HG03045 (cell line): ENCODE results near the gene DXO.

ENCODE experiments used
- ATAC-seq: cut with Tn5 transposase; IDR thresholded peaks from one replicate; pipeline ENCODE4 v1.9.1; 2021; ENCODE audit warnings: mild to moderate bottlenecking, moderate library complexity; ENCODE audit not compliant: unreplicated experiment

DXO gene

GRCh38 chr6:31958741-31959739 is 12.9 kb downstream of the DXO start, which contains the start of the genes NELFE and SKIC2:
Gene NELFE, minus strand, starts transcription at chr6:31958971. Its CDS starts 525 bp downstream, at chr6:31958446.
Gene SKIC2, plus strand, starts transcription at chr6:31959175. Its CDS starts 18 bp downstream, at chr6:31959193.
- peak; percentile 91 for ATAC-seq

- no peak for ATAC-seq
Observed at GRCh38 chr6:31958412-31958740, 13.6 kb downstream of the DXO start.

GRCh38 chr6:31956796-31957195 is 15.1 kb downstream of the DXO start:
- no peak for ATAC-seq

DNA sequence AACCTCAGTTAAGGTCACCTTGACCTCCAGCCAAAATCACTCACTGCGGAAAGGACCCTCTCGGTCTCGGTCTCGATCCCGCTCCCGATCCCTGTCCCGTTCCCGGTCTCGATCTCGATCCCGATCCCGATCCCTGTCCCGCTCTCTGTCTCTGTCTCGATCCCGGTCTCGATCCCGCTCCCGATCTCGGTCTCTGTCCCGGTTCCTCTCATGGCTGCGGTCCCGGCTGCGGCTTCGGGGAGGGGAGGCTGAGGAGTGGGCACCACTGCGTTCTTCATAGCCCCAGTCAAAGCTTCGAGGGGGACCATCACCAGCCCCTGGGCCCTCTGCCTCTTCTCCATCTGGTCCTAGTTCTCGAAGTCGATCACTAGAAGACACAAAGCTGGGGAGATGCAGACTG is 17.4 kb downstream of the DXO start:
- no peak for ATAC-seq

DNA sequence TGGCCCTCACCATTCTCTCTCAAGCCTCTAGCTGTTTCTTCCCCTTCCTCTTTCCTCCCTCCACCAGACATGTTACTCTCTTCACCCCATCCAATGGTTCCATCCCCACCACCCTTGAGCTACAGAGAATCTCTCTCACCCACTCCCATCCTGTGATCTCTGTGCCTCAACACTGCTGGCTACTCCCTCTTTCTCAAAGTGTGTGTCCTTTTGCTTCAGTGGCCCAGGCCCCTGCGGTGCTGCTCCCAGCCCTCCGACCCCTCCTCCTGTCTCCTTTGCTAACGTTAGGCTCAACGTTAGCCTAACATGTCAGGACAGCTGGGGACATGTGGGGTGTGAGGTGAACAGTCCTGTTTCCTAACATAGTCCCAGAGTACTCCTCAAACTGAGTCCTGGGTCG is 19.0 kb downstream of the DXO start:
- no peak for ATAC-seq

DNA sequence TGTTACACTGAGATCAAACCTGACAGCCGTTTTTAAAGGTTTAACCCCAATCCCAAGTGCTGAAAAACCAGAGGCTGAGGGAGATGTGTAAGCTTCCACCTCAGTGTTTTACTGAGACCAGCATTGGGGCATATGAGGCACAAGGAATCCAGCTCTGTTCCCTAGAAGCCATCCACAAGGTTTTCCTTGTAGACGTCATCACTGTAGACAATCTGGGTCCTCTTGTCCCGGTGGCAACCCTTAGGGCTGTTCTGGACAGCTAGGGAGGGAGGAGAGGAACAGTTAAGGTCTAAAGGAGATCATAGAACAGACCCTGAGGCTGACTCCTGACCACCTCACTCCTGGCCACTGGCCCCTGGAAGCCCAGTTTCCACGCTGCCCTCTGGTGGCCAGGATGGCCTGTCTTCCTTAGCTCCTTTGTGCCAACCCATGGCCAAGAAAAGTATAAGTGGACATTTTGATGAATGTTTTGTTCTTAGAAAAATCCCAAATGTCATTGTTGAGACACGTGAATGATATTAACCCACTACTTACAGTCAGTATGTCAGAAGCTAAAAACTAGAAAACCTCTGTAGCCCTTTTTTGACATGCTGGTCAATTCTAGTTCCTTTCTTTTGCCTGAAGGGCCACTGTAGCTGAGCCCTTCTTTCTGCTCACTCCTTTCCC is 19.7 kb downstream of the DXO start:
- no peak for ATAC-seq

DNA sequence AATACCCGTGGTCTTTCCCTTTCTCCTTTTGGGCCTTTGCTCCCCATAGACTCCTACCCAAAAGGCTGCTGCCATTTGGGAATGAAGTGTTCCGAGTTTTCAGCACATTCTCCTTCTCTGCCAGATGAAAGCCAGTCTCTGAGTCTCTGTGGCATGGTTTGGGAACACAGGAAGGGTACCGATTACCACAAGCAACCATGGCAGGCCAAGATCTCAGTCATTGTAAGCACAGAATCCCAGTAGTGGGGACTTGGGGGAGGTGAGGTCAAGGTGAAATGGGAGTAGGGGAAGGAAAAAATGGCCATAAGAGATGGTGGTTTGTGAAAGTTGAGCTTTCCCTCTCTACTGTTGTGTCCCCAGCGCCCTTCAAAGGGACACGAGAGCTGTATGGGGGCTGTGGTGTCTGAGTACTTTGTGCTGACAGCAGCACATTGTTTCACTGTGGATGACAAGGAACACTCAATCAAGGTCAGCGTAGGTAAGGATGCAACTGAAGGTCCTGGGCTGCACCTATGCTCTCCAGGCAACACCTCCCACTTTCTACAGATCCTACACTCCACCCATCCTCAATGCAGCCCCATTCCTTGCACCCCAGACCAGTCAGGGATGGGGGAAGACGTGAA is 21.9 kb downstream of the DXO start:
- ATAC-seq, result no peak

- ATAC-seq, result no peak
Observed at GRCh38 chr6:31948753-31949413, 23.1 kb downstream of the DXO start.

DNA sequence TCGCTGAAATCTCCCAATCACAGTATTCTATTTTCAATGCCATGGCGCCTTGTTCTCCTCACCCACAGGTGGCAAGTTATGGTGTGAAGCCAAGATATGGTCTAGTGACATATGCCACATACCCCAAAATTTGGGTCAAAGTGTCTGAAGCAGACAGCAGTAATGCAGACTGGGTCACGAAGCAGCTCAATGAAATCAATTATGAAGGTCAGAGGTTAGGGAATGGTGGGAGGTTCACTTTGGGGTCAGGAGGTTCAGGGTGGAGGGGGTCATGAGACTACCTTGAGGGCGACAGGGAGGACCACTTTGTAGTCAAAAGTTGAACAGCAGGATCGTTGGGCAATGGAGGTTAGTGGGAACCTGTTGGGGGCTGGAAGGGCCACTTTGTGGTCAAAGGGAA is 23.6 kb downstream of the DXO start:
- ATAC-seq, result no peak

- no peak for ATAC-seq
Observed at GRCh38 chr6:31947864-31948263, 24.1 kb downstream of the DXO start.

DNA sequence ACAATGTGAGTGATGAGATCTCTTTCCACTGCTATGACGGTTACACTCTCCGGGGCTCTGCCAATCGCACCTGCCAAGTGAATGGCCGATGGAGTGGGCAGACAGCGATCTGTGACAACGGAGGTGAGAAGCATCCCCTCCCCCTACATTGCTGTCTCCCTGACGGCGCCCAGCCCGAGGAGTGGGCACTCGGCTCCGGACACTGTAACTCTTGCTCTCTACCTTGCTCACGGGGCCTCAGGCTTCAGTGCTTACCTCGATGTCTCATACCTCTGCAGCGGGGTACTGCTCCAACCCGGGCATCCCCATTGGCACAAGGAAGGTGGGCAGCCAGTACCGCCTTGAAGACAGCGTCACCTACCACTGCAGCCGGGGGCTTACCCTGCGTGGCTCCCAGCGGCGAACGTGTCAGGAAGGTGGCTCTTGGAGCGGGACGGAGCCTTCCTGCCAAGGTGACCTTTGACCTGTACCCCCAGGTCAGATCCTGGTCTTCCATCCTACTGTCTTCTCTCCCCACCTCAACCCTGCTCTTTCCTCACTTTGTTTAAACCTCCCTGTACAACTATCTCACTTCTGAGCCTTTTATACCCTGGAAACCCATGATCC is 24.8 kb downstream of the DXO start:
- ATAC-seq, result no peak

- no peak for ATAC-seq
Observed at GRCh38 chr6:31946370-31946885, 25.5 kb downstream of the DXO start.

DNA sequence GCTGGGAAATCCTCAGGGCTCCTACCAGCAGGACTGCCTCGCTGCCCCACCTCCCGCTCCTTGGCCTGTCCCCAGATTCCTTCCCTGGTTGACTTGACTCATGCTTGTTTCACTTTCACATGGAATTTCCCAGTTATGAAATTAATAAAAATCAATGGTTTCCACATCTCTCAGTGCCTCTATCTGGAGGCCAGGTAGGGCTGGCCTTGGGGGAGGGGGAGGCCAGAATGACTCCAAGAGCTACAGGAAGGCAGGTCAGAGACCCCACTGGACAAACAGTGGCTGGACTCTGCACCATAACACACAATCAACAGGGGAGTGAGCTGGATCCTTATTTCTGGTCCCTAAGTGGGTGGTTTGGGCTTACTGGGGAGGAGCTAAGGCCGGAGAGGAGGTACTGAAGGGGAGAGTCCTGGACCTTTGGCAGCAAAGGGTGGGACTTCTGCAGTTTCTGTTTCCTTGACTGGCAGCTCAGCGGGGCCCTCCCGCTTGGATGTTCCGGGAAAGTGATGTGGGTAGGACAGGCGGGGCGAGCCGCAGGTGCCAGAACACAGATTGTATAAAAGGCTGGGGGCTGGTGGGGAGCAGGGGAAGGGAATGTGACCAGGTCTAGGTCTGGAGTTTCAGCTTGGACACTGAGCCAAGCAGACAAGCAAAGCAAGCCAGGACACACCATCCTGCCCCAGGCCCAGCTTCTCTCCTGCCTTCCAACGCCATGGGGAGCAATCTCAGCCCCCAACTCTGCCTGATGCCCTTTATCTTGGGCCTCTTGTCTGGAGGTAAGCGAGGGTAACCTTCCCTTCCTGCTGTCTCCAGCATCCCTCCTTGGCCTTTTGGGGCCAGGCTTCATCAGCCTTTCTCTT is 26.2 kb downstream of the DXO start, which contains the start of gene CFB:
TSS of gene CFB (plus strand) at position 589 of the 863 bp plus-strand sequence. CDS start at position 716, 127 bp downstream.
- ATAC-seq, result no peak

GRCh38 chr6:31945154-31945506 is 26.8 kb downstream of the DXO start:
- ATAC-seq, result no peak

DNA sequence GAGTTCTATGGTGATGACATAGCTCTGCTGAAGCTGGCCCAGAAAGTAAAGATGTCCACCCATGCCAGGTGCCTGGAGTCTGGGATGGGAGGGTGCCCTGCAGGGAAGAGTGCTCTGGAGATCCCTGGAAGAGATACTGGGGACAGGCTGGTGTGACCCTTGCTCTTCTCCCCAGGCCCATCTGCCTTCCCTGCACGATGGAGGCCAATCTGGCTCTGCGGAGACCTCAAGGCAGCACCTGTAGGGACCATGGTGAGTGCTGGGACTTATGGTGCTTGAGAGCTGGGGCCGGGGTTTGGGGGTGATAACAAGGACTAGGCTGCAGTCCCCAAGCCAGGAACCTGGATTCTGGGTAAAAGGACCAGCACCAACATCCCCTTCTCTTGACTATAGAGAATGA is 28.2 kb downstream of the DXO start:
- no peak for ATAC-seq

DNA sequence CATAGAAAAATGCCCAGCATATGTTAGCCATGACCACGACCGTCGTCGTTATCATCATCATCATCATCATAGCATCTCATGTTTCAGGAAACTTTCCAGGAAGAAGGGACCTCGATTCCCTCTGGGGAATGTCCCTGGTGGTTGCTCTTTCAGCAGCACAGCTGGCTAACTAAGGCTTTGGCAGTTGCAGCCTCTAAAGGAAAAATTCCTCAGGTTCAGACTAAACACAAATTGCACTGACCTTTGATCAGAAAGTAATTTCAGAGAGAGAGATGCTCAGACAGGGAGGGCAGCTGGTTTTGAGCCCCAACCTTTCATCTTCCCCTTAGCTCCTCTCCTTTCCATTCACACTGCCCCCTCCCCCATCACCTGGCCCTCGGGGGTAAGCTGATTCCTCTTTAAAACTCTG is 31.7 kb downstream of the DXO start:
- ATAC-seq, result no peak

- no peak for ATAC-seq
Observed at GRCh38 chr6:31935823-31936222, 36.1 kb downstream of the DXO start.

- no peak for ATAC-seq
Observed at GRCh38 chr6:31935021-31935420, 36.9 kb downstream of the DXO start.

GRCh38 chr6:31933537-31933936 is 38.4 kb downstream of the DXO start:
- ATAC-seq, result no peak
